GM21619 (cell line): ENCODE measurements around the gene OR10G6.
"Not testable (repeated sequence)": the region's sequence is repeated elsewhere in the genome, so short reads cannot be mapped to it uniquely, and the experiment has no call there.

Experiments used
- ATAC-seq: cut with Tn5 transposase; IDR thresholded peaks from one replicate; pipeline ENCODE4 v1.9.1; 2021; ENCODE audit not compliant: unreplicated experiment

Gene OR10G6

GRCh38 chr11:123995119-123995518 lies at the start of gene OR10G6:
Gene OR10G6 (minus strand): TSS chr11:123995161. CDS start chr11:123995161, 0 bp downstream.
- no peak for ATAC-seq

- no peak for ATAC-seq
Observed at GRCh38 chr11:124043420-124043819, 48.5 kb upstream of the OR10G6 start.

GRCh38 chr11:124041254-124041653 lies 46.3 kb upstream of the OR10G6 start, which contains the start of gene OR10G7:
Gene OR10G7 (minus strand): TSS chr11:124041325. CDS start chr11:124039001, 2,324 bp downstream.
- no peak for ATAC-seq

GRCh38 chr11:124039557-124039956 lies 44.6 kb upstream of the OR10G6 start:
- ATAC-seq = no peak

GRCh38 chr11:124036666-124037065 lies 41.7 kb upstream of the OR10G6 start:
- no peak for ATAC-seq

GRCh38 chr11:124026498-124026897 lies 31.5 kb upstream of the OR10G6 start, which contains the start of gene OR10G8:
Gene OR10G8 (plus strand): TSS chr11:124026798. CDS start chr11:124029623, 2,825 bp downstream.
- no peak for ATAC-seq

GRCh38 chr11:124015837-124016236 lies 20.9 kb upstream of the OR10G6 start:
- ATAC-seq = not testable (repeated sequence)

GRCh38 chr11:124012697-124013096 lies 17.7 kb upstream of the OR10G6 start, which contains the start of gene OR10G4:
Gene OR10G4 (plus strand): TSS chr11:124012997. CDS start chr11:124015575, 2,578 bp downstream.
- ATAC-seq = no peak

GRCh38 chr11:123979311-123979710 lies 15.7 kb downstream of the OR10G6 start:
- no peak for ATAC-seq

- no peak for ATAC-seq
Observed at GRCh38 chr11:123977731-123978347, 17.1 kb downstream of the OR10G6 start, which contains the start of gene OR10S1. Gene OR10S1 (minus strand): TSS chr11:123977781. CDS start chr11:123977664, 117 bp downstream.

GRCh38 chr11:123976770-123977560 lies 18.0 kb downstream of the OR10G6 start:
- ATAC-seq = no peak

- no peak for ATAC-seq
Observed at GRCh38 chr11:123973816-123974215, 21.1 kb downstream of the OR10G6 start.

GRCh38 chr11:123956752-123957151 lies 38.2 kb downstream of the OR10G6 start:
- no peak for ATAC-seq

- ATAC-seq = no peak
Observed at GRCh38 chr11:123945132-123945531, 49.8 kb downstream of the OR10G6 start.
